ENCODE data around the gene VPS51. TPM values are rescaled to one million over a fixed set of nuclear protein-coding genes. Genes with fewer than 3 reads are reported as not detected.
"Not testable (repeated sequence)": the region's sequence is repeated elsewhere in the genome, so short reads cannot be mapped to it uniquely, and the experiment has no call there.

Gene VPS51
- total RNA-seq, 4 donors from 2014 or later = 96.1 to 447 (median 140) TPM

GRCh38 chr11:65115361-65116082, 19.5 kb downstream of the VPS51 start:
- intact Hi-C loops (cut with DNase I; ENCODE audit: low total_unique reads) = no loop called here

GRCh38 chr11:65116370-65117205, 20.6 kb downstream of the VPS51 start:
- no peaks in the 10 kb centered on the region for H3K9me3 ChIP-seq
- H3K4me3 ChIP-seq = peak overlapping the region; percentile 65 to 86
- peak in 1 of 2 donors; percentile 21 for DNase-seq
- peaks cover 10 to 35% of the 10 kb centered on the region in 2 donors for H3K4me1 ChIP-seq
- H3K27me3 ChIP-seq = no peaks in the 10 kb centered on the region
- TF ChIP-seq CTCF (IDR thresholded peaks at IDR 0.05) (no peak), POLR2A (IDR thresholded peaks at IDR 0.05) (no peak)
- peak overlapping the region in 1 of 2 donors; percentile 80 for H3K27ac ChIP-seq
- H3K36me3 ChIP-seq = no peaks in the 10 kb centered on the region
- intact Hi-C loops (cut with DNase I; ENCODE audit: low total_unique reads) = no loop called here

More at GRCh38 chr11:65115361-65116082, 19.5 kb downstream of the VPS51 start:
- TF ChIP-seq POLR2A (IDR thresholded peaks at IDR 0.05) = no peak
- TF ChIP-seq CTCF (IDR thresholded peaks at IDR 0.05) = no peak
- H3K27ac ChIP-seq = no peak overlapping the region
- DNase-seq = no peak
- H3K27me3 ChIP-seq = no peaks in the 10 kb centered on the region
- no peaks in the 10 kb centered on the region for H3K36me3 ChIP-seq
- peaks cover 6 to 26% of the 10 kb centered on the region in 2 donors for H3K4me1 ChIP-seq
- H3K4me3 ChIP-seq = no peak overlapping the region
- H3K9me3 ChIP-seq = no peaks in the 10 kb centered on the region

GRCh38 chr11:65117206-65118096, 21.4 kb downstream of the VPS51 start, which contains the start of gene ZNHIT2:
TSS of gene ZNHIT2 (minus strand) at chr11:65117701. CDS start at chr11:65117653, 48 bp downstream.
- peak within 1 kb of the TSS; percentile 65 to 86 for H3K4me3 ChIP-seq
- H3K9me3 ChIP-seq = no peaks in the 10 kb centered on the region
- H3K27ac ChIP-seq = peak within 1 kb of the TSS; percentile 80
- peaks cover 8 to 27% of the 10 kb centered on the region in 2 donors for H3K4me1 ChIP-seq
- H3K27me3 ChIP-seq = no peaks in the 10 kb centered on the region
- TF ChIP-seq CTCF (IDR thresholded peaks at IDR 0.05) (peak; percentile 92 to 98 (median 96)), POLR2A (IDR thresholded peaks at IDR 0.05) (peak in 1 of 2 donors; percentile 54)
- intact Hi-C loops (cut with DNase I; ENCODE audit: low total_unique reads) = no loop called here
- H3K36me3 ChIP-seq = no peaks in the 10 kb centered on the region
- peak; percentile 100 for DNase-seq

- H3K4me3 ChIP-seq = no peak overlapping the region
- H3K27ac ChIP-seq = peak overlapping the region; percentile 65 to 80
- peaks cover 8 to 19% of the 10 kb centered on the region in 2 donors for H3K4me1 ChIP-seq
- no peaks in the 10 kb centered on the region for H3K9me3 ChIP-seq
- intact Hi-C loops (cut with DNase I; ENCODE audit: low total_unique reads) = no loop called here
- H3K36me3 ChIP-seq = no peaks in the 10 kb centered on the region
- no peaks in the 10 kb centered on the region for H3K27me3 ChIP-seq
- no peak for DNase-seq
- peak in 1 of 4 experiments; percentile 7 for TF ChIP-seq CTCF (IDR thresholded peaks at IDR 0.05)
- no peak for TF ChIP-seq POLR2A (IDR thresholded peaks at IDR 0.05)
These were observed 22.3 kb downstream of the VPS51 start for GRCh38 chr11:65118097-65118837.

GRCh38 chr11:65118891-65119669, 23.1 kb downstream of the VPS51 start:
- H3K27me3 ChIP-seq; H3K4me3 ChIP-seq; intact Hi-C loops (cut with DNase I; ENCODE audit: low total_unique reads); H3K36me3 ChIP-seq; H3K9me3 ChIP-seq; DNase-seq: not testable (repeated sequence)
- Histone ChIP-seq H3K4me1 (peaks cover 8 to 19% of the 10 kb centered on the region in 2 donors), H3K27ac (peak overlapping the region in 1 of 2 donors; percentile 80)
